Measurements from ENCODE around the gene SLC37A1.

Gene SLC37A1

GRCh38 chr21:42547001-42547905 lies 33.6 kb downstream of the SLC37A1 start:
- Mint-ChIP-seq H3K4me1 (ENCODE audit: low read depth) (peaks cover 1% of the 10 kb centered on the region), H3K36me3 (peaks cover 15% of the 10 kb centered on the region), H3K9me3 (ENCODE audit: low read depth) (no peaks in the 10 kb centered on the region), H3K4me3 (no peak overlapping the region), H3K27ac (no peak overlapping the region), H3K27me3 (no peaks in the 10 kb centered on the region)

- Mint-ChIP-seq H3K9me3 (ENCODE audit: low read depth) (no peaks in the 10 kb centered on the region), H3K27me3 (no peaks in the 10 kb centered on the region), H3K4me3 (no peak overlapping the region), H3K4me1 (ENCODE audit: low read depth) (peaks cover 1% of the 10 kb centered on the region), H3K36me3 (peaks cover 15% of the 10 kb centered on the region), H3K27ac (no peak overlapping the region)
These were observed 34.3 kb downstream of the SLC37A1 start for GRCh38 chr21:42547906-42548365.

- H3K27me3 Mint-ChIP-seq: no peaks in the 10 kb centered on the region
- H3K27ac Mint-ChIP-seq: no peak overlapping the region
- no peaks in the 10 kb centered on the region for H3K9me3 Mint-ChIP-seq (ENCODE audit: low read depth)
- peaks cover 12% of the 10 kb centered on the region for H3K36me3 Mint-ChIP-seq
- peaks cover 1% of the 10 kb centered on the region for H3K4me1 Mint-ChIP-seq (ENCODE audit: low read depth)
- H3K4me3 Mint-ChIP-seq: no peak overlapping the region
These were observed 35.2 kb downstream of the SLC37A1 start for GRCh38 chr21:42548687-42549406.

- H3K27ac Mint-ChIP-seq: no peak overlapping the region
- peaks cover 9% of the 10 kb centered on the region for H3K36me3 Mint-ChIP-seq
- no peaks in the 10 kb centered on the region for H3K27me3 Mint-ChIP-seq
- no peak overlapping the region for H3K4me3 Mint-ChIP-seq
- no peaks in the 10 kb centered on the region for H3K4me1 Mint-ChIP-seq (ENCODE audit: low read depth)
- no peaks in the 10 kb centered on the region for H3K9me3 Mint-ChIP-seq (ENCODE audit: low read depth)
These were observed 37.2 kb downstream of the SLC37A1 start for GRCh38 chr21:42550817-42551216.

- Mint-ChIP-seq H3K9me3 (ENCODE audit: low read depth) (no peaks in the 10 kb centered on the region), H3K36me3 (peaks cover 9% of the 10 kb centered on the region), H3K4me1 (ENCODE audit: low read depth) (no peaks in the 10 kb centered on the region), H3K27ac (no peak overlapping the region), H3K27me3 (no peaks in the 10 kb centered on the region), H3K4me3 (no peak overlapping the region)
These were observed 39.0 kb downstream of the SLC37A1 start for GRCh38 chr21:42552407-42553336.

GRCh38 chr21:42553435-42553834 lies 39.8 kb downstream of the SLC37A1 start:
- H3K27ac Mint-ChIP-seq: no peak overlapping the region
- no peak overlapping the region for H3K4me3 Mint-ChIP-seq
- H3K4me1 Mint-ChIP-seq (ENCODE audit: low read depth): no peaks in the 10 kb centered on the region
- H3K36me3 Mint-ChIP-seq: peaks cover 10% of the 10 kb centered on the region
- H3K9me3 Mint-ChIP-seq (ENCODE audit: low read depth): no peaks in the 10 kb centered on the region
- no peaks in the 10 kb centered on the region for H3K27me3 Mint-ChIP-seq

GRCh38 chr21:42554251-42554961 lies 40.8 kb downstream of the SLC37A1 start:
- Mint-ChIP-seq H3K4me3 (no peak overlapping the region), H3K27ac (no peak overlapping the region), H3K4me1 (ENCODE audit: low read depth) (no peaks in the 10 kb centered on the region), H3K27me3 (no peaks in the 10 kb centered on the region), H3K36me3 (peaks cover 10% of the 10 kb centered on the region), H3K9me3 (ENCODE audit: low read depth) (no peaks in the 10 kb centered on the region)

GRCh38 chr21:42555756-42556438 lies 42.2 kb downstream of the SLC37A1 start:
- no peak overlapping the region for H3K4me3 Mint-ChIP-seq
- H3K36me3 Mint-ChIP-seq: peaks cover 6% of the 10 kb centered on the region
- H3K27ac Mint-ChIP-seq: no peak overlapping the region
- H3K4me1 Mint-ChIP-seq (ENCODE audit: low read depth): no peaks in the 10 kb centered on the region
- no peaks in the 10 kb centered on the region for H3K27me3 Mint-ChIP-seq
- H3K9me3 Mint-ChIP-seq (ENCODE audit: low read depth): no peaks in the 10 kb centered on the region

GRCh38 chr21:42556476-42556875 lies 42.8 kb downstream of the SLC37A1 start:
- Mint-ChIP-seq H3K27ac (no peak overlapping the region), H3K36me3 (peaks cover 6% of the 10 kb centered on the region), H3K27me3 (no peaks in the 10 kb centered on the region), H3K9me3 (ENCODE audit: low read depth) (no peaks in the 10 kb centered on the region), H3K4me3 (no peak overlapping the region), H3K4me1 (ENCODE audit: low read depth) (no peaks in the 10 kb centered on the region)

- Mint-ChIP-seq H3K27ac (no peak overlapping the region), H3K4me1 (ENCODE audit: low read depth) (no peaks in the 10 kb centered on the region), H3K4me3 (no peak overlapping the region), H3K36me3 (peaks cover 6% of the 10 kb centered on the region), H3K9me3 (ENCODE audit: low read depth) (no peaks in the 10 kb centered on the region), H3K27me3 (no peaks in the 10 kb centered on the region)
These were observed 43.3 kb downstream of the SLC37A1 start for GRCh38 chr21:42556960-42557359.

- Mint-ChIP-seq H3K9me3 (ENCODE audit: low read depth) (no peaks in the 10 kb centered on the region), H3K4me3 (no peak overlapping the region), H3K4me1 (ENCODE audit: low read depth) (no peaks in the 10 kb centered on the region), H3K27ac (no peak overlapping the region), H3K27me3 (no peaks in the 10 kb centered on the region), H3K36me3 (peaks cover 9% of the 10 kb centered on the region)
These were observed 43.8 kb downstream of the SLC37A1 start for GRCh38 chr21:42557420-42557819.

GRCh38 chr21:42558368-42558767 lies 44.7 kb downstream of the SLC37A1 start:
- Mint-ChIP-seq H3K4me3 (no peak overlapping the region), H3K27ac (no peak overlapping the region), H3K4me1 (ENCODE audit: low read depth) (no peaks in the 10 kb centered on the region), H3K27me3 (no peaks in the 10 kb centered on the region), H3K36me3 (peaks cover 9% of the 10 kb centered on the region), H3K9me3 (ENCODE audit: low read depth) (no peaks in the 10 kb centered on the region)

- no peak overlapping the region for H3K4me3 Mint-ChIP-seq
- H3K36me3 Mint-ChIP-seq: peaks cover 9% of the 10 kb centered on the region
- no peaks in the 10 kb centered on the region for H3K9me3 Mint-ChIP-seq (ENCODE audit: low read depth)
- H3K4me1 Mint-ChIP-seq (ENCODE audit: low read depth): no peaks in the 10 kb centered on the region
- no peak overlapping the region for H3K27ac Mint-ChIP-seq
- no peaks in the 10 kb centered on the region for H3K27me3 Mint-ChIP-seq
These were observed 45.2 kb downstream of the SLC37A1 start for GRCh38 chr21:42558846-42559245.

GRCh38 chr21:42559326-42559725 lies 45.7 kb downstream of the SLC37A1 start:
- no peak overlapping the region for H3K4me3 Mint-ChIP-seq
- no peaks in the 10 kb centered on the region for H3K27me3 Mint-ChIP-seq
- H3K27ac Mint-ChIP-seq: no peak overlapping the region
- peaks cover 9% of the 10 kb centered on the region for H3K36me3 Mint-ChIP-seq
- H3K9me3 Mint-ChIP-seq (ENCODE audit: low read depth): no peaks in the 10 kb centered on the region
- H3K4me1 Mint-ChIP-seq (ENCODE audit: low read depth): no peaks in the 10 kb centered on the region

Measured in activated naive CD8-positive, alpha-beta T cell (primary cell).